Measurements from ENCODE around the gene HOMER2. TPM values are rescaled to one million over a fixed set of nuclear protein-coding genes. Genes with fewer than 3 reads are reported as not detected.
"Not testable (repeated sequence)": the region's sequence is repeated elsewhere in the genome, so short reads cannot be mapped to it uniquely, and the experiment has no call there.

HOMER2 gene
- total RNA-seq (100 to 1,000 TPM in 1 of 5 donors, 10 to 100 TPM in 3, 1 to 10 TPM in 1; 2.9 to 144 (median 85.8) TPM), polyA plus RNA-seq (10 to 100 TPM; 35.7 to 77.1 (median 63.8) TPM)
- long read RNA-seq, donor 1 = 0 reads
- long read RNA-seq, donor 2, partial matches to known transcripts = 0 of 3 reads
- long read RNA-seq, donor 2, other reads (novel, unspliced or antisense) = 0 of 3 reads
- long read RNA-seq, donor 3, partial matches to known transcripts = 0 of 3 reads
- long read RNA-seq, donor 3, other reads (novel, unspliced or antisense) = 0 of 3 reads
- long read RNA-seq, donor 4 = 0 reads
- long read RNA-seq, donor 5, partial matches to known transcripts = 0 of 1 reads
- long read RNA-seq, donor 5, other reads (novel, unspliced or antisense) = 0 of 1 reads
- long read RNA-seq, donor 6, partial matches to known transcripts = 0 of 5 reads
- long read RNA-seq, donor 6, other reads (novel, unspliced or antisense) = 0 of 5 reads
- long read RNA-seq, donor 7 = 0 reads
- long read RNA-seq, donor 8, partial matches to known transcripts = 0 of 4 reads
- long read RNA-seq, donor 8, other reads (novel, unspliced or antisense) = 0 of 4 reads
- long read RNA-seq, donor 9 = 0 reads
- long read RNA-seq, donor 10, partial matches to known transcripts = 0 of 1 reads
- long read RNA-seq, donor 10, other reads (novel, unspliced or antisense) = 0 of 1 reads

DNA sequence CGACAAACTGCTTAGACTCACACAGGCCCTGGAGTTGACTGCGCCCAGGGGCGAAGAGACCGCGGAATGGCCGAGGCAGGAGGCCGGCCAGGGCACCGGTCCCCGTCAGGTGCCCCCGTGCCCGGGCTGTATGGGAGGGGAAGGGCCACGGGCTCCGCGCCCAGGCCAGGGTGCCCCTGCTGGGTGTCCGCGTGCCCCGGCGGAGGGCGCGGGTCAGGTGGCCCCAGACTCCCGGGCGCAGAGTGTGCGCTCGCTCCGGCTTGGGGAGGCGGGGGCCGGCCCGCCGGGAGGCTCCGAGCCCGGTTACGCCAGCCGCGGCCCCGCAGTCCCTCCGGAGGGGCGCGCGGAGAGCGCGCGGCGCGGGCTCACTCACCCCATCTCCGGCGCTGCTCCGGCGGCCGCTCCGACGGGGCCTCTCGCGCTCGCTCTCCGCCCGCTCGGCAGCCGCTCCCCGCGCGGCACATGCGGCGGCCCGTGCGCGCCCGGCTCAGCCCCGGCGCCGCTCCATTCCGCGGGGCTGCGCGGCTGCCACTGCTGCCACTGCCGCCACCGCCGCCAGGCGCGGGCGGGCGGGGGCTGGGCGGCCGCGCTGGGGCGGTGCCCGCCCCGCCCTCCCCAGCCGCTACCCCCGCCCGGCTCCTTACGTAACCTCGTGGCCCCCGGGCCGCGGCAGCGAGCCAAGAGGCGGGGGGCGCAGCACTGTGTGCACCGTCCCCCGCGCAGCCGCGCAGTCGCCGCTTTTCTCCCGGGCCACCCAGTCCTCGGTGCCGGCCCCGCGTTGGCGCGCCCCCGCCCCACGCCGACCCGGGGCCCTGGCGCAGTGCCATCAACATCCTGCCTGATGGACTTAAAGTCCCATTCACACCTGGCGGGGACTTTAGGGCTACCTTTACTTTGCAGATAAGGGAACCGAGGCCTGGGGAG, at the start of gene HOMER2:
HOMER2 (minus strand) TSS at position 563 of the 924 bp plus-strand sequence; CDS start at position 378, 185 bp downstream.
- Histone ChIP-seq H3K36me3 (no peaks in the 10 kb centered on the region), H3K27me3 (peaks cover 0 to 20% (median 2%) of the 10 kb centered on the region in 3 donors), H3K27ac (peak within 1 kb of the TSS; percentile 86 to 97 (median 88)), H3K9me3 (no peaks in the 10 kb centered on the region), H3K4me3 (peak within 1 kb of the TSS; percentile 68 to 73 (median 71)), H3K4me1 (peaks cover 0 to 31% (median 9%) of the 10 kb centered on the region in 4 donors)
- DNase-seq = peak; percentile 77 to 85
- 1 to 2% (median 1%) methylated on average over 29 to 119 of the region's 119 CpGs for WGBS, 5 donors
- TF ChIP-seq POLR2A (IDR thresholded peaks at IDR 0.05) (no peak), POLR2AphosphoS5 (IDR thresholded peaks at IDR 0.05) (no peak), EP300 (IDR thresholded peaks at IDR 0.05) (no peak)
- TF ChIP-seq, protein P1, sequence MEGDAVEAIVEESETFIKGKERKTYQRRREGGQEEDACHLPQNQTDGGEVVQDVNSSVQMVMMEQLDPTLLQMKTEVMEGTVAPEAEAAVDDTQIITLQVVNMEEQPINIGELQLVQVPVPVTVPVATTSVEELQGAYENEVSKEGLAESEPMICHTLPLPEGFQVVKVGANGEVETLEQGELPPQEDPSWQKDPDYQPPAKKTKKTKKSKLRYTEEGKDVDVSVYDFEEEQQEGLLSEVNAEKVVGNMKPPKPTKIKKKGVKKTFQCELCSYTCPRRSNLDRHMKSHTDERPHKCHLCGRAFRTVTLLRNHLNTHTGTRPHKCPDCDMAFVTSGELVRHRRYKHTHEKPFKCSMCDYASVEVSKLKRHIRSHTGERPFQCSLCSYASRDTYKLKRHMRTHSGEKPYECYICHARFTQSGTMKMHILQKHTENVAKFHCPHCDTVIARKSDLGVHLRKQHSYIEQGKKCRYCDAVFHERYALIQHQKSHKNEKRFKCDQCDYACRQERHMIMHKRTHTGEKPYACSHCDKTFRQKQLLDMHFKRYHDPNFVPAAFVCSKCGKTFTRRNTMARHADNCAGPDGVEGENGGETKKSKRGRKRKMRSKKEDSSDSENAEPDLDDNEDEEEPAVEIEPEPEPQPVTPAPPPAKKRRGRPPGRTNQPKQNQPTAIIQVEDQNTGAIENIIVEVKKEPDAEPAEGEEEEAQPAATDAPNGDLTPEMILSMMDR (IDR thresholded peaks at IDR 0.05) = no peak
- intact Hi-C loops (cut with DNase I; ENCODE audit: low total_unique reads) = no loop called here

GRCh38 chr15:83000672-83001031, 48.1 kb upstream of the HOMER2 start:
- DNase-seq, H3K27me3 ChIP-seq, H3K9me3 ChIP-seq: not testable (repeated sequence)
- WGBS, 5 donors = 83 to 98% (median 93%) methylated on average over 3 of the region's 3 CpGs
- intact Hi-C loops (cut with DNase I; ENCODE audit: low total_unique reads) = loop anchor here (5.0 kb wide), 1 partner anchor 153 kb away; no protein-coding TSS in a partner anchor
- Histone ChIP-seq H3K4me1 (peaks cover 9 to 13% (median 9%) of the 10 kb centered on the region in 4 donors), H3K36me3 (peaks cover 0 to 27% (median 24%) of the 10 kb centered on the region in 4 donors), H3K27ac (peak overlapping the region in 2 of 5 donors; percentile 63 to 70), H3K4me3 (peak overlapping the region in 1 of 4 donors; percentile 12)

DNA sequence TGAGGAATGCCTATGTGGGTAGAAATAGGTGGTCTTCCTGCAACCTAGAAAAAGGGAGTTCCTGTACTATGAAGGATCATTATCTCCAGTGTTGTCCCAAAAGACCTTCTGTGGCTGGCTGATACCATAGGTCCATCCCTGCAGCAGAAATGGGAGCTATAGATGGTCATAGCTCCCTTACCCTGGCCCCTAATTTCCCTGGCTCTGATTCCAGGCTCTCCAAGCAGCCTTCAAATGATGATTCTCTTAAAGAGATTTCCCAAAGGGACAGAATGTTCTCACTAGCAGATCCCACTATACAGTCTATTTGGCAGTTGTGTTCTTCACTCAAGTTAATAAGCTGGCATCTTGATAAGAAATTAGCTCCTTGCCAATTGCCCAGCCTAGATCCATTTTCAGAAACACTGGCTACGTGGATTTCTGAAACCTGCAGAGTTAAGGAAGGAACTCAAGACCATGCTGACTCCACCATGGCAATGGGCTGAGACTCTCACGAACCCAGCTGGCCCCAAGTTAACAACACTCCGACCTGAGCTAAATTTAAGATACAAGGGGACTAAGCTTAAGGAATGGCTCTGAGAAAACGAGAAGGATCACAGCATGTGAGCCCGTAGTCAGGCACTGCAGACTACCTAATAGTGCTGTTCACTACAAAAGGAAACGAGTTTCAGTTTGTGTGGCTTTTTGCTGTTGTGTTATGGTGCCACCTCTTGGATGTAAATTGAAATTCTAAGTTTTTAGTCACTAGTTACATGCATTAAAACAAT, 47.6 kb upstream of the HOMER2 start:
- Histone ChIP-seq H3K27ac (peak overlapping the region; percentile 48 to 88 (median 63)), H3K4me1 (peaks cover 9 to 13% (median 9%) of the 10 kb centered on the region in 4 donors), H3K36me3 (peaks cover 0 to 21% (median 18%) of the 10 kb centered on the region in 4 donors), H3K9me3 (no peaks in the 10 kb centered on the region), H3K27me3 (no peaks in the 10 kb centered on the region), H3K4me3 (peak overlapping the region in 3 of 4 donors; percentile 12 to 35 (median 16))
- DNase-seq = peak in 1 of 2 donors; percentile 74
- intact Hi-C loops (cut with DNase I; ENCODE audit: low total_unique reads) = loop anchor here (5.0 kb wide), 1 partner anchor 153 kb away; no protein-coding TSS in a partner anchor
- TF ChIP-seq POLR2AphosphoS5 (IDR thresholded peaks at IDR 0.05) (peak in 1 of 3 donors; percentile 64), EP300 (IDR thresholded peaks at IDR 0.05) (no peak), POLR2A (IDR thresholded peaks at IDR 0.05) (no peak)
- TF ChIP-seq, protein P1 (IDR thresholded peaks at IDR 0.05) = peak in 4 of 7 experiments; percentile 5 to 70 (median 36)
- 6 to 10% (median 8%) methylated on average over 6 of the region's 6 CpGs for WGBS, 5 donors

GRCh38 chr15:82999426-82999825, 46.9 kb upstream of the HOMER2 start:
- peak overlapping the region in 1 of 5 donors; percentile 70 for H3K27ac ChIP-seq
- WGBS, 5 donors = 87 to 91% (median 87%) methylated on average over 6 of the region's 6 CpGs
- H3K4me1 ChIP-seq = peaks cover 9 to 13% (median 9%) of the 10 kb centered on the region in 4 donors
- intact Hi-C loops (cut with DNase I; ENCODE audit: low total_unique reads) = no loop called here
- no peak overlapping the region for H3K4me3 ChIP-seq
- no peaks in the 10 kb centered on the region for H3K27me3 ChIP-seq
- DNase-seq = no peak
- TF ChIP-seq POLR2AphosphoS5 (IDR thresholded peaks at IDR 0.05) (no peak), POLR2A (IDR thresholded peaks at IDR 0.05) (no peak)
- H3K36me3 ChIP-seq = peaks cover 0 to 16% (median 12%) of the 10 kb centered on the region in 4 donors
- no peaks in the 10 kb centered on the region for H3K9me3 ChIP-seq

Data from stomach (tissue), 19 donors.